Activated T-cell treated with anti-CD3 and anti-CD28 coated beads, Interleukin-2, amount 50 U/mL, for 24 hours (primary cell): Measurements from ENCODE around the gene GALNT12.

Experiments
- DNase-seq: peaks from one replicate; pipeline ENCODE4 v3.0.0-alpha.2; 2020
- H3K27ac Mint-ChIP-seq: 2 replicates; pipeline ENCODE4 v1.8.0; 2020; ENCODE audit warnings: mild to moderate bottlenecking, mixed read lengths
- H3K27me3 Mint-ChIP-seq: 2 replicates; pipeline ENCODE4 v1.8.0; 2020; ENCODE audit warnings: mixed read lengths
- H3K36me3 Mint-ChIP-seq: 2 replicates; pipeline ENCODE4 v1.8.0; 2020; ENCODE audit warnings: low read depth, mixed read lengths
- H3K4me1 Mint-ChIP-seq: 2 replicates; pipeline ENCODE4 v1.8.0; 2020; ENCODE audit warnings: low read depth, mixed read lengths
- H3K4me3 Mint-ChIP-seq: 2 replicates; pipeline ENCODE4 v1.8.0; 2020; ENCODE audit warnings: mild to moderate bottlenecking, moderate library complexity, mixed read lengths
- H3K9me3 Mint-ChIP-seq: 2 replicates; pipeline ENCODE4 v1.8.0; 2020; ENCODE audit warnings: mixed read lengths

GALNT12 gene

GRCh38 chr9:98807070-98807813, at the start of gene GALNT12:
GALNT12 (plus strand) TSS chr9:98807670; CDS start chr9:98807699, 29 bp downstream.
- peaks cover 40% of the 10 kb centered on the region for H3K4me1 Mint-ChIP-seq

GRCh38 chr9:98760231-98760630, 47.2 kb upstream of the GALNT12 start:
- H3K36me3 Mint-ChIP-seq = peaks cover 76% of the 10 kb centered on the region
- H3K9me3 Mint-ChIP-seq = peaks cover 8% of the 10 kb centered on the region
- H3K27me3 Mint-ChIP-seq = no peaks in the 10 kb centered on the region
- H3K4me1 Mint-ChIP-seq = no peaks in the 10 kb centered on the region
- no peak overlapping the region for H3K27ac Mint-ChIP-seq
- H3K4me3 Mint-ChIP-seq = no peak overlapping the region
- DNase-seq = no peak

More at GRCh38 chr9:98807070-98807813, at the start of gene GALNT12:
- H3K4me3 Mint-ChIP-seq = peak within 1 kb of the TSS; percentile 83
- no peaks in the 10 kb centered on the region for H3K9me3 Mint-ChIP-seq
- H3K36me3 Mint-ChIP-seq = peaks cover 6% of the 10 kb centered on the region
- H3K27me3 Mint-ChIP-seq = peaks cover 11% of the 10 kb centered on the region
- H3K27ac Mint-ChIP-seq = peak within 1 kb of the TSS; percentile 41
- peak; percentile 75 for DNase-seq

- Mint-ChIP-seq H3K27ac (no peak overlapping the region), H3K4me1 (no peaks in the 10 kb centered on the region), H3K4me3 (no peak overlapping the region), H3K9me3 (peaks cover under 1% of the 10 kb centered on the region), H3K27me3 (no peaks in the 10 kb centered on the region), H3K36me3 (peaks cover 76% of the 10 kb centered on the region)
- DNase-seq = no peak
Measured at GRCh38 chr9:98763986-98764745, 43.3 kb upstream of the GALNT12 start.

GRCh38 chr9:98765256-98765655, 42.2 kb upstream of the GALNT12 start:
- no peaks in the 10 kb centered on the region for H3K9me3 Mint-ChIP-seq
- H3K27ac Mint-ChIP-seq = no peak overlapping the region
- H3K4me1 Mint-ChIP-seq = no peaks in the 10 kb centered on the region
- H3K36me3 Mint-ChIP-seq = peaks cover 78% of the 10 kb centered on the region
- no peaks in the 10 kb centered on the region for H3K27me3 Mint-ChIP-seq
- DNase-seq = no peak
- H3K4me3 Mint-ChIP-seq = no peak overlapping the region

GRCh38 chr9:98766586-98766985, 40.9 kb upstream of the GALNT12 start:
- no peaks in the 10 kb centered on the region for H3K27me3 Mint-ChIP-seq
- H3K27ac Mint-ChIP-seq = no peak overlapping the region
- H3K4me3 Mint-ChIP-seq = no peak overlapping the region
- no peak for DNase-seq
- H3K4me1 Mint-ChIP-seq = no peaks in the 10 kb centered on the region
- H3K36me3 Mint-ChIP-seq = peaks cover 85% of the 10 kb centered on the region
- H3K9me3 Mint-ChIP-seq = no peaks in the 10 kb centered on the region

GRCh38 chr9:98767196-98767595, 40.3 kb upstream of the GALNT12 start:
- Mint-ChIP-seq H3K27ac (no peak overlapping the region), H3K36me3 (peaks cover 90% of the 10 kb centered on the region), H3K4me3 (no peak overlapping the region), H3K27me3 (no peaks in the 10 kb centered on the region), H3K4me1 (no peaks in the 10 kb centered on the region), H3K9me3 (no peaks in the 10 kb centered on the region)
- DNase-seq = no peak

GRCh38 chr9:98767915-98768314, 39.6 kb upstream of the GALNT12 start:
- no peak overlapping the region for H3K4me3 Mint-ChIP-seq
- H3K36me3 Mint-ChIP-seq = peaks cover 91% of the 10 kb centered on the region
- H3K27ac Mint-ChIP-seq = no peak overlapping the region
- H3K27me3 Mint-ChIP-seq = no peaks in the 10 kb centered on the region
- no peak for DNase-seq
- no peaks in the 10 kb centered on the region for H3K9me3 Mint-ChIP-seq
- H3K4me1 Mint-ChIP-seq = no peaks in the 10 kb centered on the region

GRCh38 chr9:98768344-98768743, 39.1 kb upstream of the GALNT12 start:
- no peak for DNase-seq
- Mint-ChIP-seq H3K27me3 (no peaks in the 10 kb centered on the region), H3K27ac (no peak overlapping the region), H3K4me3 (no peak overlapping the region), H3K9me3 (no peaks in the 10 kb centered on the region), H3K4me1 (no peaks in the 10 kb centered on the region), H3K36me3 (peaks cover 93% of the 10 kb centered on the region)

- Mint-ChIP-seq H3K27ac (no peak overlapping the region), H3K9me3 (no peaks in the 10 kb centered on the region), H3K4me1 (no peaks in the 10 kb centered on the region), H3K4me3 (no peak overlapping the region), H3K36me3 (peaks cover 86% of the 10 kb centered on the region), H3K27me3 (no peaks in the 10 kb centered on the region)
- no peak for DNase-seq
Measured at GRCh38 chr9:98770717-98771116, 36.8 kb upstream of the GALNT12 start.

GRCh38 chr9:98771209-98771874, 36.1 kb upstream of the GALNT12 start:
- Mint-ChIP-seq H3K9me3 (no peaks in the 10 kb centered on the region), H3K36me3 (peaks cover 84% of the 10 kb centered on the region), H3K27me3 (no peaks in the 10 kb centered on the region), H3K27ac (no peak overlapping the region), H3K4me3 (no peak overlapping the region), H3K4me1 (no peaks in the 10 kb centered on the region)
- no peak for DNase-seq

GRCh38 chr9:98772364-98773155, 34.9 kb upstream of the GALNT12 start:
- peaks cover 79% of the 10 kb centered on the region for H3K36me3 Mint-ChIP-seq
- no peaks in the 10 kb centered on the region for H3K4me1 Mint-ChIP-seq
- no peak overlapping the region for H3K4me3 Mint-ChIP-seq
- no peak overlapping the region for H3K27ac Mint-ChIP-seq
- DNase-seq = no peak
- H3K27me3 Mint-ChIP-seq = no peaks in the 10 kb centered on the region
- H3K9me3 Mint-ChIP-seq = no peaks in the 10 kb centered on the region

- no peak overlapping the region for H3K4me3 Mint-ChIP-seq
- no peak overlapping the region for H3K27ac Mint-ChIP-seq
- peaks cover 76% of the 10 kb centered on the region for H3K36me3 Mint-ChIP-seq
- H3K4me1 Mint-ChIP-seq = no peaks in the 10 kb centered on the region
- no peaks in the 10 kb centered on the region for H3K27me3 Mint-ChIP-seq
- no peak for DNase-seq
- H3K9me3 Mint-ChIP-seq = no peaks in the 10 kb centered on the region
Measured at GRCh38 chr9:98773721-98774120, 33.7 kb upstream of the GALNT12 start.

- no peak overlapping the region for H3K4me3 Mint-ChIP-seq
- H3K27ac Mint-ChIP-seq = no peak overlapping the region
- H3K36me3 Mint-ChIP-seq = peaks cover 69% of the 10 kb centered on the region
- H3K9me3 Mint-ChIP-seq = no peaks in the 10 kb centered on the region
- no peak for DNase-seq
- H3K4me1 Mint-ChIP-seq = no peaks in the 10 kb centered on the region
- no peaks in the 10 kb centered on the region for H3K27me3 Mint-ChIP-seq
Measured at GRCh38 chr9:98774746-98775145, 32.7 kb upstream of the GALNT12 start.

GRCh38 chr9:98775831-98776441, 31.5 kb upstream of the GALNT12 start:
- Mint-ChIP-seq H3K4me3 (no peak overlapping the region), H3K9me3 (no peaks in the 10 kb centered on the region), H3K36me3 (peaks cover 62% of the 10 kb centered on the region), H3K27ac (no peak overlapping the region), H3K27me3 (no peaks in the 10 kb centered on the region), H3K4me1 (no peaks in the 10 kb centered on the region)
- DNase-seq = no peak
